Measurements from ENCODE around the gene AEN. TPM values are rescaled to one million over a fixed set of nuclear protein-coding genes. Genes with fewer than 3 reads are reported as not detected.
A peak's percentile ranks its signal among the peaks of the same experiment; 100 is the strongest.

The AEN gene
- polyA plus RNA-seq, 2 of the 4 experiments (the other 2 are of a cell fraction) = 57.2 to 74.9 TPM

GRCh38 chr15:88658972-88659931 is 38.1 kb downstream of the AEN start:
- no peaks in the 10 kb centered on the region for H3K9me3 ChIP-seq
- H3K4me3 ChIP-seq = no peak overlapping the region
- H3K4me2 ChIP-seq = no peak overlapping the region
- TF ChIP-seq HOXB13 (CRISPR knock-in tag; IDR thresholded peaks at IDR 0.05; ENCODE audit: low read depth) (no peak), CEBPB (IDR thresholded peaks at IDR 0.05) (no peak), FOSB (CRISPR knock-in tag; IDR thresholded peaks at IDR 0.05) (no peak)
- FAIRE-seq = no peak
- CTCF ChIA-PET = interaction anchor here (0.7 to 10.1 kb wide), 16 partner anchors 13 to 799 kb away, joined by 3 to 297 read pairs (median 24); partner anchors contain the start of gene HAPLN3
- no peaks in the 10 kb centered on the region for H3K4me1 ChIP-seq
- ATAC-seq = no peak
- POLR2A ChIA-PET = interaction anchor here (1.0 kb wide), 1 partner anchor 235 kb away, joined by 3 read pairs; no protein-coding TSS in a partner anchor
- DNase-seq (ENCODE audit: low read depth in 1 of 2, low spot score in 1 of 2) = no peak
- H3K27ac ChIP-seq = no peak overlapping the region
- WGBS (ENCODE audit: missing lambda C conversion rate) = 45% methylated on average over 17 of the region's 18 CpGs

DNA sequence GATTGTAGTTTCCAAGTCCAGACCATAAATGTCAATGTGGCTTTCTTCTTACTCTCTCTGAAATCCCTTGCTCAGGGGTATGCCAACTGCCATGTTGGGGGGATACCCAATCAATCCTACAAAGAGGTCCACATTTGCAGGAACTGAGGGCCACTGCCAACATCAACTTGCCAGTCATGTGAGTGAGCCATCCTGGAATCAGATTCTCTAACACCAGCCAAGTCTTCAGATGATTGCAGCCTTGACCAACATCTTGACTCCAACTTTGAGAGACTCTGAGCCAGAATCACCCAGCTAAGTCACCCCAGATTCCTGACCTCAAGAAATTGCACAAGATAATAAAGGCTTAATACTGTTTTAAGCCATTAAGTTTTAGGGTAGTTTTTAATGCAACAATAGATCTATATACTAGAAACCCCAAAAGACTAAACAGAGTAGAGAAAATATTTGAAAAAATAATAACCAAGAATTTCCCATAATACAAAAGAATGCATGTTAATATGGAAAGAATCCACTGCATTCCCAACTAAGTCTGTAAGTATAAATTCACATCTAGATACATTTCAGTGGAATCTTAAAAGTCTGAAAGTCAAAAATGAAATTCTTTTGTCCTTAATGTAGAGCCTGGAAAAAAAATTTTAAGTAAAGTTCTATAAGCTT is 40.0 kb downstream of the AEN start:
- no peak for DNase-seq (ENCODE audit: low read depth in 1 of 2, low spot score in 1 of 2)
- Histone ChIP-seq H3K4me2 (no peak overlapping the region), H3K9me3 (no peaks in the 10 kb centered on the region), H3K4me3 (no peak overlapping the region), H3K4me1 (no peaks in the 10 kb centered on the region), H3K27ac (no peak overlapping the region)
- ChIA-PET CTCF (interaction anchor here (7.8 to 10.1 kb wide), 2 partner anchors 175 to 220 kb away, joined by 79 to 297 read pairs; no protein-coding TSS in a partner anchor), POLR2A (no interaction called here)
- ATAC-seq = no peak
- FAIRE-seq = no peak
- TF ChIP-seq CBX8 (IDR thresholded peaks at IDR 0.05) (no peak), JUNB (IDR thresholded peaks at IDR 0.05) (no peak), NFE2L2 (conservative IDR thresholded peaks at IDR 0.05; ENCODE audit: low read length) (no peak), CTCF (IDR thresholded peaks at IDR 0.05) (no peak), CBX2 (IDR thresholded peaks at IDR 0.05; ENCODE audit: borderline replicate concordance, low read depth) (no peak), PHF8 (IDR thresholded peaks at IDR 0.05; ENCODE audit: borderline replicate concordance, low read depth) (no peak), FOSB (CRISPR knock-in tag; IDR thresholded peaks at IDR 0.05) (no peak), FOXS1 (CRISPR knock-in tag; IDR thresholded peaks at IDR 0.05) (no peak), POLR2AphosphoS2 (conservative IDR thresholded peaks at IDR 0.05; ENCODE audit: low read length) (no peak), MAZ (IDR thresholded peaks at IDR 0.05; ENCODE audit: borderline replicate concordance, low read depth, low read length) (no peak)
- TF ChIP-seq, protein P1, sequence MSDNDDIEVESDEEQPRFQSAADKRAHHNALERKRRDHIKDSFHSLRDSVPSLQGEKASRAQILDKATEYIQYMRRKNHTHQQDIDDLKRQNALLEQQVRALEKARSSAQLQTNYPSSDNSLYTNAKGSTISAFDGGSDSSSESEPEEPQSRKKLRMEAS (IDR thresholded peaks at IDR 0.05) = no peak
- TF ChIP-seq, protein P2, sequence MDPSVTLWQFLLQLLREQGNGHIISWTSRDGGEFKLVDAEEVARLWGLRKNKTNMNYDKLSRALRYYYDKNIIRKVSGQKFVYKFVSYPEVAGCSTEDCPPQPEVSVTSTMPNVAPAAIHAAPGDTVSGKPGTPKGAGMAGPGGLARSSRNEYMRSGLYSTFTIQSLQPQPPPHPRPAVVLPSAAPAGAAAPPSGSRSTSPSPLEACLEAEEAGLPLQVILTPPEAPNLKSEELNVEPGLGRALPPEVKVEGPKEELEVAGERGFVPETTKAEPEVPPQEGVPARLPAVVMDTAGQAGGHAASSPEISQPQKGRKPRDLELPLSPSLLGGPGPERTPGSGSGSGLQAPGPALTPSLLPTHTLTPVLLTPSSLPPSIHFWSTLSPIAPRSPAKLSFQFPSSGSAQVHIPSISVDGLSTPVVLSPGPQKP (IDR thresholded peaks at IDR 0.05; ENCODE audit: low read depth, low read length) = no peak

DNA sequence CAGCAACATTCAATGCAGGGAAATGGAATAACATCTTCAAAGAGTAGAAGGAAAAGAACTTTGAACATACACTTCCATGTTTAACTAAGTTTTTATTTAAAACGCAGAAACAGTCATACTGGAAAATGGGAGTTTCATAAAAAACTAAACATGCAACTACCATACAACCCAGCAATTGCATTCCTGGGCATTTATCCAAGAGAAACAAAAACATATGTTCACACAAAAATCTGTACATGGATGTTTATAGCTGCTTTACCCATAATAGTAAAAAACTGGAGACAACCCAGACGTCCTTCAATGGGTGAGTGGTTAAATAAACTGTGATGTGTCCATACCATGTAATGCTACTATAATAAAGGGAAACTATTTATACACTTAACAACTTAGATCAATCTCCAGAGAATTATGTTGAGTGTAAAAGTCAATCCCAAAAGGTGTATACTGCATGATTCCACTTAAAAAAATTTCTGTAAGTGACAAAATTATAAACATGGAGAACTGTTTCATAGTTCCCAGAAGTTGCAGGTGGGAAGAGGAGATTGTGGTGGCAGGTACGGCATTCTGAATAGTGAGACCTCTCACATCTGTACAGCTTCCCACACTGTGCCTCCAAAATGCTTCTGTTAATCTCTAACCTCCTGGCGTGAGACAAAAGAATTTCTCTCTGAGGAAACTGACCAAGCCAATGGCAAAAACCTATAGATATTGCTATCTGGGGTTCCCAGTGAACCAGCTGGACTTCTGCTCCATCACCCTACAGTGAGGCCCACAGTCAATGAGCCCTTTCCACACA is 40.8 kb downstream of the AEN start:
- DNase-seq (ENCODE audit: low read depth in 1 of 2, low spot score in 1 of 2) = no peak
- H3K4me3 ChIP-seq = no peak overlapping the region
- H3K4me1 ChIP-seq = no peaks in the 10 kb centered on the region
- WGBS (ENCODE audit: missing lambda C conversion rate) = 44% methylated on average over 4 of the region's 4 CpGs
- ChIA-PET POLR2A (no interaction called here), CTCF (no interaction called here)
- no peaks in the 10 kb centered on the region for H3K9me3 ChIP-seq
- FAIRE-seq = peak; percentile 61
- no peak overlapping the region for H3K4me2 ChIP-seq
- no peak overlapping the region for H3K27ac ChIP-seq
- ATAC-seq = no peak
- TF ChIP-seq NFE2L2 (conservative IDR thresholded peaks at IDR 0.05; ENCODE audit: low read length) = no peak
- TF ChIP-seq, protein P3, sequence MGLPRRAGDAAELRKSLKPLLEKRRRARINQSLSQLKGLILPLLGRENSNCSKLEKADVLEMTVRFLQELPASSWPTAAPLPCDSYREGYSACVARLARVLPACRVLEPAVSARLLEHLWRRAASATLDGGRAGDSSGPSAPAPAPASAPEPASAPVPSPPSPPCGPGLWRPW (IDR thresholded peaks at IDR 0.05) = no peak
- TF ChIP-seq, protein P4, sequence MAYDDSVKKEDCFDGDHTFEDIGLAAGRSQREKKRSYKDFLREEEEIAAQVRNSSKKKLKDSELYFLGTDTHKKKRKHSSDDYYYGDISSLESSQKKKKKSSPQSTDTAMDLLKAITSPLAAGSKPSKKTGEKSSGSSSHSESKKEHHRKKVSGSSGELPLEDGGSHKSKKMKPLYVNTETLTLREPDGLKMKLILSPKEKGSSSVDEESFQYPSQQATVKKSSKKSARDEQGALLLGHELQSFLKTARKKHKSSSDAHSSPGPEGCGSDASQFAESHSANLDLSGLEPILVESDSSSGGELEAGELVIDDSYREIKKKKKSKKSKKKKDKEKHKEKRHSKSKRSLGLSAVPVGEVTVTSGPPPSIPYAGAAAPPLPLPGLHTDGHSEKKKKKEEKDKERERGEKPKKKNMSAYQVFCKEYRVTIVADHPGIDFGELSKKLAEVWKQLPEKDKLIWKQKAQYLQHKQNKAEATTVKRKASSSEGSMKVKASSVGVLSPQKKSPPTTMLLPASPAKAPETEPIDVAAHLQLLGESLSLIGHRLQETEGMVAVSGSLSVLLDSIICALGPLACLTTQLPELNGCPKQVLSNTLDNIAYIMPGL (CRISPR knock-in tag; IDR thresholded peaks at IDR 0.05; ENCODE audit: borderline replicate concordance) = no peak
- TF ChIP-seq RFX5 (IDR thresholded peaks at IDR 0.05) = no peak
- TF ChIP-seq, protein P5, sequence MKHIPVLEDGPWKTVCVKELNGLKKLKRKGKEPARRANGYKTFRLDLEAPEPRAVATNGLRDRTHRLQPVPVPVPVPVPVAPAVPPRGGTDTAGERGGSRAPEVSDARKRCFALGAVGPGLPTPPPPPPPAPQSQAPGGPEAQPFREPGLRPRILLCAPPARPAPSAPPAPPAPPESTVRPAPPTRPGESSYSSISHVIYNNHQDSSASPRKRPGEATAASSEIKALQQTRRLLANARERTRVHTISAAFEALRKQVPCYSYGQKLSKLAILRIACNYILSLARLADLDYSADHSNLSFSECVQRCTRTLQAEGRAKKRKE (CRISPR knock-in tag; IDR thresholded peaks at IDR 0.05; ENCODE audit: low read depth) = no peak
- TF ChIP-seq CEBPB (IDR thresholded peaks at IDR 0.05) = no peak
- TF ChIP-seq SREBF2 (IDR thresholded peaks at IDR 0.05) = no peak
- no peak for TF ChIP-seq JUNB (IDR thresholded peaks at IDR 0.05)
- TF ChIP-seq GATA3 (IDR thresholded peaks at IDR 0.05; ENCODE audit: borderline replicate concordance) = no peak
